Caco-2 (cell line): ENCODE data around the gene DNM1L. TPM values are rescaled to one million over a fixed set of nuclear protein-coding genes. Genes with fewer than 3 reads are reported as not detected.

Experiments used
- BruUV-seq: library from RNA; stranded (reverse); fragments of 400-500 nt; replicated peaks from 2 replicates; lab custom pipeline; 2021; lab: Mats Ljungman, UMichigan
- CTCF ChIA-PET: fragments of 300-600 bp; sonication (Branson Sonifier 250); formaldehyde crosslinking; loops from one replicate; lab custom pipeline; 2022; ENCODE audit warnings: antibody characterized with exemption; lab: Charles Lee
- POLR2A ChIA-PET: fragments of 300-600 bp; sonication (Branson Sonifier 250); formaldehyde crosslinking; loops from one replicate; lab custom pipeline; 2022; ENCODE audit warnings: antibody characterized with exemption; lab: Charles Lee
- DNase-seq, 2 experiments: peaks; one replicate each; pipeline versions ENCODE4 v3.0.0 to v3.0.0-alpha.2; 2020 to 2022
- H3K27me3 ChIP-seq: replicated peaks from 2 replicates; pipeline ENCODE4 v1.6.0; 2011; ENCODE audit warnings: low read length; ENCODE audit not compliant: control insufficient read depth, insufficient read depth
- H3K36me3 ChIP-seq: 2 replicates; pipeline ENCODE4 v1.5.1; 2011; ENCODE audit warnings: low read length; ENCODE audit not compliant: control insufficient read depth, insufficient read depth
- H3K4me1 ChIP-seq: fragments of 250-450 bp; sonication (Bioruptor Pico); 2 replicates; pipeline ENCODE4 v1.5.1; 2020; ENCODE audit warnings: mild to moderate bottlenecking
- H3K4me3 ChIP-seq: 2 replicates; pipeline ENCODE4 v1.5.1; 2011; ENCODE audit warnings: low read depth, mild to moderate bottlenecking, control low read depth, low read length
- H3K9me3 ChIP-seq: fragments of 250-450 bp; sonication (Bioruptor Pico); 2 replicates; pipeline ENCODE4 v1.5.1; 2020; ENCODE audit warnings: mild to moderate bottlenecking, moderate library complexity
- H3K27ac Mint-ChIP-seq: one replicate; pipeline ENCODE4 v1.8.0; 2022; ENCODE audit warnings: mixed read lengths; ENCODE audit not compliant: unreplicated experiment
- H3K27me3 Mint-ChIP-seq: one replicate; pipeline ENCODE4 v1.8.0; 2022; ENCODE audit warnings: mixed read lengths; ENCODE audit not compliant: insufficient read depth, unreplicated experiment
- H3K36me3 Mint-ChIP-seq: one replicate; pipeline ENCODE4 v1.8.0; 2022; ENCODE audit warnings: mild to moderate bottlenecking, mixed read lengths; ENCODE audit not compliant: insufficient read depth, unreplicated experiment
- H3K4me1 Mint-ChIP-seq: one replicate; pipeline ENCODE4 v1.8.0; 2022; ENCODE audit warnings: low read depth, mixed read lengths; ENCODE audit not compliant: unreplicated experiment
- H3K4me3 Mint-ChIP-seq: one replicate; pipeline ENCODE4 v1.8.0; 2022; ENCODE audit warnings: mild to moderate bottlenecking, moderate library complexity, mixed read lengths; ENCODE audit not compliant: unreplicated experiment
- H3K9me3 Mint-ChIP-seq: one replicate; pipeline ENCODE4 v1.8.0; 2022; ENCODE audit warnings: mixed read lengths; ENCODE audit not compliant: unreplicated experiment
- intact Hi-C: fragments of 100-400 bp; cut with micrococcal nuclease; formaldehyde crosslinking; loops from one replicate; pipeline ENCODE4 v1.10.0; 2022; ENCODE audit not compliant: unreplicated experiment
- total RNA-seq: library from RNA; stranded (reverse); gene quantifications from 2 replicates; pipeline ENCODE4 v1.2.3, GENCODE V29; 2022
- TF ChIP-seq, protein P1 (sequence below), 2 experiments: fragments of 200-600 bp in 1 of 2; IDR thresholded peaks; 1 replicate in 1 of 2; 2 replicates in 1 of 2; pipeline versions ENCODE4 v1.5.1 to v1.8.0; 2011 to 2022; ENCODE audit warnings: antibody characterized with exemption in 1 of 2, control low read depth in 1 of 2, inconsistent platforms in 1 of 2, low read depth in 1 of 2, low read length in 1 of 2, mild to moderate bottlenecking in 1 of 2, moderate library complexity in 1 of 2; ENCODE audit not compliant: insufficient read depth in 1 of 2, severe bottlenecking in 1 of 2, unreplicated experiment in 1 of 2

DNM1L gene
- total RNA-seq, 1 experiment from 2014 or later: 136 TPM

DNA sequence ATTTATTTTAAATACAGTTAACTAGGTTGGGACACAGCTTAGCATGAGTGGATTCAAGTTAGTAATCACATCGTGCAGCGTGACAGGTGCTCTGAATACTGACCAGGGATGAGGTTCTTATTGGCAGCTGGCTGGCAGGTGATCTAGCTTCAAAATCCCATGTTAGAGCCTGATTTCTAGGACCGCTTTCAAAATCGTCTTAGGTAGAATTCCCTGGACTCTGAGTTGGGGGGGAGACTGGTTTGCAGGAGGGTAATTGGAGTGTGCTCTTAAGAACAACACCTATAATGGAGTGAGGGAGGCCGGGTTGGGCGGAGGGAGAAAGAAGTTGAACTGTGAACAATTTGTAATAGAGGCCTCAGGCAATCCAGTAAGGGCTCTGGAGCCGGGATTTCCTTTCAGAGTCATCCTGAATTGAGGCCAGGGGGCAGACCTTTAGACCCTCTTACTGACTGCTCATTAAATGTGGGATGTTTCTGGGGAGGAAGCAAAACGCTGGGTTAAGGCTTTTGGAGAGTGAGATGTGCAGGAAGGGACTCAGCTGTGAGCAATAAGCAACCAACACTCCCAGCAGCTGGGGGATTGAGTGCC lies 77.5 kb downstream of the DNM1L start:
- CTCF ChIA-PET: interaction anchor here (0.8 to 3.2 kb wide), 20 partner anchors 13 to 1266 kb away, joined by 3 to 30 read pairs (median 4); partner anchors contain the start of genes ALG10 and PKP2
- BruUV-seq: no TSS peak
- POLR2A ChIA-PET: interaction anchor here (0.6 to 2.3 kb wide), 6 partner anchors 55 to 1265 kb away, joined by 3 to 25 read pairs (median 8); partner anchors contain the start of genes ALG10 and PKP2
- Histone ChIP-seq H3K27me3 (no peaks in the 10 kb centered on the region), H3K4me3 (no peak overlapping the region; the same call in 1 of the 2 replicates), H3K9me3 (no peaks in the 10 kb centered on the region), H3K4me1 (peaks cover 16% of the 10 kb centered on the region), H3K36me3 (peaks cover 5% of the 10 kb centered on the region; the same call in 1 of the 2 replicates)
- peak overlapping the region; percentile 94 for H3K27ac Mint-ChIP-seq
- peaks cover 5% of the 10 kb centered on the region for H3K27me3 Mint-ChIP-seq
- DNase-seq: no peak
- H3K4me1 Mint-ChIP-seq: peaks cover 9% of the 10 kb centered on the region
- TF ChIP-seq, protein P1, sequence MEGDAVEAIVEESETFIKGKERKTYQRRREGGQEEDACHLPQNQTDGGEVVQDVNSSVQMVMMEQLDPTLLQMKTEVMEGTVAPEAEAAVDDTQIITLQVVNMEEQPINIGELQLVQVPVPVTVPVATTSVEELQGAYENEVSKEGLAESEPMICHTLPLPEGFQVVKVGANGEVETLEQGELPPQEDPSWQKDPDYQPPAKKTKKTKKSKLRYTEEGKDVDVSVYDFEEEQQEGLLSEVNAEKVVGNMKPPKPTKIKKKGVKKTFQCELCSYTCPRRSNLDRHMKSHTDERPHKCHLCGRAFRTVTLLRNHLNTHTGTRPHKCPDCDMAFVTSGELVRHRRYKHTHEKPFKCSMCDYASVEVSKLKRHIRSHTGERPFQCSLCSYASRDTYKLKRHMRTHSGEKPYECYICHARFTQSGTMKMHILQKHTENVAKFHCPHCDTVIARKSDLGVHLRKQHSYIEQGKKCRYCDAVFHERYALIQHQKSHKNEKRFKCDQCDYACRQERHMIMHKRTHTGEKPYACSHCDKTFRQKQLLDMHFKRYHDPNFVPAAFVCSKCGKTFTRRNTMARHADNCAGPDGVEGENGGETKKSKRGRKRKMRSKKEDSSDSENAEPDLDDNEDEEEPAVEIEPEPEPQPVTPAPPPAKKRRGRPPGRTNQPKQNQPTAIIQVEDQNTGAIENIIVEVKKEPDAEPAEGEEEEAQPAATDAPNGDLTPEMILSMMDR (IDR thresholded peaks at IDR 0.05; ENCODE audit: insufficient read depth in 1 of 2, low read depth in 1 of 2, low read length in 1 of 2, severe bottlenecking in 1 of 2, unreplicated experiment in 1 of 2): no peak
- H3K9me3 Mint-ChIP-seq: no peaks in the 10 kb centered on the region
- H3K36me3 Mint-ChIP-seq: peaks cover 38% of the 10 kb centered on the region
- intact Hi-C loops: loop anchor here (1.0 to 10.0 kb wide), 10 partner anchors 86 to 1266 kb away; partner anchors contain the start of gene ALG10
- peak overlapping the region; percentile 87 for H3K4me3 Mint-ChIP-seq

DNA sequence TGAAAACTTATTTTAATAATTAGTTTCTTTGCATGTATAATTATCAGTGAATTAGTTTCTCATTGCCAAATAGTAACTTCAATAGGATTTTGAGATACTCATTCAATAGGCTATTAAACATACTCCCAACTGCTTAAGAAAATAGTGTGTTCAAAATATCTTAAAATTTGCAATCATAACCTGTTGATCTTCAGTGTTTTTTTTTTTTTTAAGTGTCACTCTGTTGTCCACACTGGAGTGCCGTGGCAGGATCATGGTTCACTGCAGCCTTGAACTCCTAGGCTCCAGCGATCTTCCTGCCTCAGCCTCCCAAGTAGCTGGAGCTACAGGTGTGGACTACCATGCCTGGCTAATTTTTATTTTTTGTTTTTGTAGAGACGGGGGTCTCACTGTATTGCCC lies 78.1 kb downstream of the DNM1L start:
- Histone ChIP-seq H3K36me3 (0 out of 2 replicates have a peak, but pooled peaks cover 2% of the 10 kb centered on the region), H3K9me3 (no peaks in the 10 kb centered on the region), H3K27me3 (no peaks in the 10 kb centered on the region), H3K4me1 (peaks cover 16% of the 10 kb centered on the region), H3K4me3 (no peak overlapping the region)
- no peak for DNase-seq
- intact Hi-C loops: loop anchor here (2.0 to 10.0 kb wide), 6 partner anchors 85 to 1190 kb away; no protein-coding TSS in a partner anchor
- Mint-ChIP-seq H3K27me3 (peaks cover 10% of the 10 kb centered on the region), H3K36me3 (peaks cover 32% of the 10 kb centered on the region), H3K4me3 (no peak overlapping the region), H3K27ac (peak overlapping the region; percentile 94), H3K4me1 (peaks cover 9% of the 10 kb centered on the region), H3K9me3 (no peaks in the 10 kb centered on the region)
- TF ChIP-seq, protein P1 (IDR thresholded peaks at IDR 0.05; ENCODE audit: insufficient read depth in 1 of 2, low read depth in 1 of 2, low read length in 1 of 2, severe bottlenecking in 1 of 2, unreplicated experiment in 1 of 2): no peak
- BruUV-seq: no TSS peak
- CTCF ChIA-PET: interaction anchor here (0.7 to 3.2 kb wide), 3 partner anchors 12 to 190 kb away, joined by 3 to 30 read pairs (median 17); no protein-coding TSS in a partner anchor
- POLR2A ChIA-PET: interaction anchor here (0.5 to 0.6 kb wide), 2 partner anchors 98 to 1265 kb away, joined by 4 to 8 read pairs; no protein-coding TSS in a partner anchor

DNA sequence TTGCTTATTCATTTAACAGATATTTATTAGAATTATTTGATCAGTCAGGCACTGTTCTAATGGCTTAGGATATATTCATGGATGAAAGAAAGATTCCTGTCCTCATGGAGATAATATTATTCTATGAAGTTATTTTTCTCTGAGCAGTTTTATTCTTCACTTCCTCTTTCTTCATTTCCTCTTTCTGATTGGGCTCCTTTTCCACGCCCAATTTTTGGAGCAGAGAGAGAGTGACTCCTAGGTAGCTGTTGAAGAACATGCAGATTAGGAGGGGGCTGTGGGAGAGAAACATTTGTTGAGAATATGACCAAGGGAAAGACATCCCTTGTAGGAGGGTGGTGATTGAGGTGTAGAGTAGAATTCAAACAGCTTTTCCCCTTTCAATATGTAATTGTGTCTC lies 82.6 kb downstream of the DNM1L start:
- Histone ChIP-seq H3K27me3 (no peaks in the 10 kb centered on the region), H3K4me3 (no peak overlapping the region), H3K9me3 (no peaks in the 10 kb centered on the region), H3K36me3 (no peaks in the 10 kb centered on the region), H3K4me1 (peaks cover 2% of the 10 kb centered on the region; the same call in 1 of the 2 replicates)
- TF ChIP-seq, protein P1 (IDR thresholded peaks at IDR 0.05; ENCODE audit: insufficient read depth in 1 of 2, low read depth in 1 of 2, low read length in 1 of 2, severe bottlenecking in 1 of 2, unreplicated experiment in 1 of 2): no peak
- ChIA-PET POLR2A (no interaction called here), CTCF (interaction anchor here (0.6 kb wide), 1 partner anchor 1736 kb away, joined by 5 read pairs; no protein-coding TSS in a partner anchor)
- H3K4me1 Mint-ChIP-seq: peaks cover 3% of the 10 kb centered on the region
- no peaks in the 10 kb centered on the region for H3K36me3 Mint-ChIP-seq
- no peak overlapping the region for H3K27ac Mint-ChIP-seq
- intact Hi-C loops: no loop called here
- no peak for DNase-seq
- BruUV-seq: no TSS peak
- H3K9me3 Mint-ChIP-seq: no peaks in the 10 kb centered on the region
- H3K27me3 Mint-ChIP-seq: peaks cover 14% of the 10 kb centered on the region
- no peak overlapping the region for H3K4me3 Mint-ChIP-seq
